NCI-H128 (cell line): ENCODE data around the gene TRIM60.
"Not testable (repeated sequence)": the region's sequence is repeated elsewhere in the genome, so short reads cannot be mapped to it uniquely, and the experiment has no call there.

Experiments used
- DNase-seq: peaks from one replicate; lab custom pipeline; 2025; ENCODE audit not compliant: unreplicated experiment; lab: John Stamatoyannopoulos, UW

The TRIM60 gene

GRCh38 chr4:165031436-165032211, at the start of gene TRIM60:
Gene TRIM60, plus strand, starts transcription at chr4:165031999. Its CDS starts 8,074 bp downstream, at chr4:165040073.
- no peak for DNase-seq

- DNase-seq: no peak
Observed at GRCh38 chr4:164989471-164989870, 42.3 kb upstream of the TRIM60 start.

- DNase-seq: not testable (repeated sequence)
Observed at GRCh38 chr4:164990786-164991185, 41.0 kb upstream of the TRIM60 start.

- not testable (repeated sequence) for DNase-seq
Observed at GRCh38 chr4:164996123-164996522, 35.7 kb upstream of the TRIM60 start.

- DNase-seq: no peak
Observed at GRCh38 chr4:164997324-164997723, 34.5 kb upstream of the TRIM60 start.

- no peak for DNase-seq
Observed at GRCh38 chr4:164997941-164998340, 33.9 kb upstream of the TRIM60 start.

- DNase-seq: not testable (repeated sequence)
Observed at GRCh38 chr4:164998526-164999080, 33.2 kb upstream of the TRIM60 start.

GRCh38 chr4:165001957-165002356, 29.8 kb upstream of the TRIM60 start:
- DNase-seq: not testable (repeated sequence)

GRCh38 chr4:165005352-165005925, 26.4 kb upstream of the TRIM60 start:
- no peak for DNase-seq

GRCh38 chr4:165006456-165006855, 25.3 kb upstream of the TRIM60 start:
- DNase-seq: no peak

- DNase-seq: no peak
Observed at GRCh38 chr4:165006886-165007285, 24.9 kb upstream of the TRIM60 start.

- no peak for DNase-seq
Observed at GRCh38 chr4:165009493-165010227, 22.1 kb upstream of the TRIM60 start.

GRCh38 chr4:165010487-165010886, 21.3 kb upstream of the TRIM60 start:
- DNase-seq: no peak

GRCh38 chr4:165010991-165011390, 20.8 kb upstream of the TRIM60 start:
- DNase-seq: no peak

GRCh38 chr4:165011403-165011802, 20.4 kb upstream of the TRIM60 start:
- DNase-seq: no peak

GRCh38 chr4:165013691-165014090, 18.1 kb upstream of the TRIM60 start:
- no peak for DNase-seq

GRCh38 chr4:165016971-165017370, 14.8 kb upstream of the TRIM60 start:
- DNase-seq: no peak

GRCh38 chr4:165019995-165020394, 11.8 kb upstream of the TRIM60 start:
- DNase-seq: not testable (repeated sequence)

GRCh38 chr4:165025782-165026181, 6.0 kb upstream of the TRIM60 start:
- DNase-seq: not testable (repeated sequence)

- no peak for DNase-seq
Observed at GRCh38 chr4:165027762-165028402, 3.9 kb upstream of the TRIM60 start.

GRCh38 chr4:165048170-165048569, 16.4 kb downstream of the TRIM60 start:
- DNase-seq: no peak
